Lower leg skin (tissue), 3 donors: ENCODE data around the gene BAHCC1.

Source experiments
- CTCF ChIP-seq, 3 donors: fragments of 450-650 bp; IDR thresholded peaks; one replicate each; pipeline ENCODE4 v1.5.1; 2016; ENCODE audit warnings: antibody characterized with exemption in 3 of 3, mild to moderate bottlenecking in 3 of 3, moderate library complexity in 2 of 3
- POLR2A ChIP-seq, 2 donors: fragments of 450-650 bp; IDR thresholded peaks; one replicate each; pipeline ENCODE4 v1.6.1; 2016 to 2017; ENCODE audit warnings: antibody characterized with exemption in 2 of 2, mild to moderate bottlenecking in 1 of 2, moderate library complexity in 1 of 2

- TF ChIP-seq POLR2A (IDR thresholded peaks at IDR 0.05) (no peak), CTCF (IDR thresholded peaks at IDR 0.05) (no peak)
These were observed 3.7 kb downstream of the BAHCC1 start for GRCh38 chr17:81398832-81399411.
